A549 (cell line): ENCODE measurements around the gene SPAG4. TPM values are rescaled to one million over a fixed set of nuclear protein-coding genes. Genes with fewer than 3 reads are reported as not detected.
A peak's percentile ranks its signal among the peaks of the same experiment; 100 is the strongest.

Experiments used
- BCL3 ChIP-seq: fragments of >200 bp; sonication (Bioruptor Twin); formaldehyde crosslinking; IDR thresholded peaks from 3 replicates; pipeline ENCODE4 v1.6.1; 2016
- BHLHE40 ChIP-seq: IDR thresholded peaks from 2 replicates; pipeline ENCODE4 v1.6.1; 2012; ENCODE audit warnings: low read depth, low read length, inconsistent platforms
- CBX2 ChIP-seq: fragments of 200-600 bp; sonication (generic); IDR thresholded peaks from 2 replicates; pipeline ENCODE4 v1.6.1; 2016; ENCODE audit warnings: low read depth, mild to moderate bottlenecking, borderline replicate concordance
- CTCF ChIP-seq: fragments of >200 bp; sonication (Bioruptor Twin); formaldehyde crosslinking; IDR thresholded peaks from 3 replicates; pipeline ENCODE4 v1.5.1; 2016
- E2F6 ChIP-seq: IDR thresholded peaks from 2 replicates; pipeline ENCODE4 v1.6.1; 2012; ENCODE audit warnings: low read depth, borderline replicate concordance
- EHF ChIP-seq: fragments of 250-450 bp; sonication (Bioruptor Pico); IDR thresholded peaks from 2 replicates; pipeline ENCODE4 v1.5.0; 2020; ENCODE audit warnings: mild to moderate bottlenecking
- EHMT2 ChIP-seq: fragments of 200-600 bp; sonication (generic); IDR thresholded peaks from 2 replicates; pipeline ENCODE4 v1.6.1; 2016; ENCODE audit warnings: antibody characterized with exemption, low read depth, mild to moderate bottlenecking, moderate library complexity
- ELK1 ChIP-seq: fragments of 150-350 bp; IDR thresholded peaks from 2 replicates; pipeline ENCODE4 v1.6.1; 2014; ENCODE audit warnings: low read depth, mild to moderate bottlenecking, low read length
- ESRRA ChIP-seq: fragments of 150-350 bp; IDR thresholded peaks from 2 replicates; pipeline ENCODE4 v1.6.1; 2014; ENCODE audit warnings: mild to moderate bottlenecking, low read length, borderline replicate concordance
- FOXS1 ChIP-seq: fragments of 250-450 bp; sonication (Bioruptor Pico); IDR thresholded peaks from 2 replicates; pipeline ENCODE4 v1.5.0; 2020; ENCODE audit warnings: mild to moderate bottlenecking, moderate library complexity
- GATA3 ChIP-seq: IDR thresholded peaks from 2 replicates; pipeline ENCODE4 v1.6.1; 2012; ENCODE audit warnings: borderline replicate concordance
- HDAC2 ChIP-seq: fragments of 200-600 bp; sonication (generic); IDR thresholded peaks from 2 replicates; pipeline ENCODE4 v1.6.1; 2016
- HEYL ChIP-seq: fragments of 250-450 bp; sonication (Bioruptor Pico); IDR thresholded peaks from 2 replicates; pipeline ENCODE4 v1.8.0; 2021; ENCODE audit warnings: mild to moderate bottlenecking, moderate library complexity
- HMGXB4 ChIP-seq: fragments of 250-450 bp; sonication (Bioruptor Pico); IDR thresholded peaks from 2 replicates; pipeline ENCODE4 v1.5.0; 2021; ENCODE audit warnings: mild to moderate bottlenecking, moderate library complexity, borderline replicate concordance
- HOXB13 ChIP-seq: fragments of 250-450 bp; sonication (Bioruptor Pico); IDR thresholded peaks from 2 replicates; pipeline ENCODE4 v1.5.0; 2020; ENCODE audit warnings: low read depth, mild to moderate bottlenecking, moderate library complexity
- HOXB5 ChIP-seq: fragments of 250-450 bp; sonication (Bioruptor Pico); IDR thresholded peaks from 2 replicates; pipeline ENCODE4 v1.5.0; 2020; ENCODE audit warnings: mild to moderate bottlenecking, moderate library complexity
- JUN ChIP-seq, 2 experiments: fragments of >200 bp; sonication (Bioruptor Twin); formaldehyde crosslinking; IDR thresholded peaks; 2 replicates in 1 of 2; 3 replicates in 1 of 2; pipeline ENCODE4 v1.6.1; 2016 to 2017
- KDM1A ChIP-seq: fragments of 200-600 bp; sonication (generic); IDR thresholded peaks from 2 replicates; pipeline ENCODE4 v1.6.1; 2016; ENCODE audit warnings: low read depth, mild to moderate bottlenecking
- MAX ChIP-seq: IDR thresholded peaks from 2 replicates; pipeline ENCODE4 v1.6.1; 2012
- MAZ ChIP-seq: fragments of 150-350 bp; IDR thresholded peaks from 2 replicates; pipeline ENCODE4 v1.6.1; 2014; ENCODE audit warnings: antibody characterized with exemption, low read depth, low read length, borderline replicate concordance
- NPAS2 ChIP-seq: fragments of 250-450 bp; sonication (Bioruptor Pico); IDR thresholded peaks from 2 replicates; pipeline ENCODE4 v1.8.0; 2022; ENCODE audit warnings: mild to moderate bottlenecking, moderate library complexity, borderline replicate concordance
- PBX3 ChIP-seq: IDR thresholded peaks from 2 replicates; pipeline ENCODE4 v1.6.1; 2012
- PHF8 ChIP-seq: fragments of 200-600 bp; sonication (generic); IDR thresholded peaks from 2 replicates; pipeline ENCODE4 v1.6.1; 2016; ENCODE audit warnings: low read depth, mild to moderate bottlenecking, antibody characterized with exemption, moderate library complexity, borderline replicate concordance
- POLR2AphosphoS2 ChIP-seq: conservative IDR thresholded peaks from 2 replicates; pipeline ENCODE4 v1.6.1; 2012; ENCODE audit warnings: low read length, improper control_type of control experiment, inconsistent platforms
- RAD21 ChIP-seq, 2 experiments: fragments of >200 bp in 1 of 2; sonication (Bioruptor Twin) in 1 of 2; formaldehyde crosslinking in 1 of 2; IDR thresholded peaks in 1 of 2; conservative IDR thresholded peaks in 1 of 2; 2 replicates in 1 of 2; 3 replicates in 1 of 2; pipeline ENCODE4 v1.6.1; 2012 to 2018; ENCODE audit warnings: inconsistent platforms in 1 of 2
- RFX5 ChIP-seq: fragments of 450-650 bp; IDR thresholded peaks from 2 replicates; pipeline ENCODE4 v1.7.1; 2014; ENCODE audit warnings: antibody characterized with exemption, mild to moderate bottlenecking, moderate library complexity
- RNF2 ChIP-seq: fragments of 200-600 bp; sonication (generic); IDR thresholded peaks from 2 replicates; pipeline ENCODE4 v1.6.1; 2016; ENCODE audit warnings: low read depth, mild to moderate bottlenecking, antibody characterized with exemption, moderate library complexity, borderline replicate concordance
- SMC3 ChIP-seq: fragments of >200 bp; sonication (Bioruptor Twin); formaldehyde crosslinking; IDR thresholded peaks from 3 replicates; pipeline ENCODE4 v1.6.1; 2018; ENCODE audit warnings: inconsistent platforms
- TP53 ChIP-seq: fragments of 250-450 bp; sonication (Bioruptor Pico); IDR thresholded peaks from 2 replicates; pipeline ENCODE4 v1.5.0; 2021; ENCODE audit warnings: mild to moderate bottlenecking, moderate library complexity
- USF2 ChIP-seq: fragments of 450-650 bp; IDR thresholded peaks from 2 replicates; pipeline ENCODE4 v1.6.1; 2014; ENCODE audit warnings: antibody characterized with exemption
- ZC3H11A ChIP-seq: fragments of 450-650 bp; IDR thresholded peaks from 2 replicates; pipeline ENCODE4 v1.6.1; 2014; ENCODE audit warnings: antibody characterized with exemption, mild to moderate bottlenecking
- ZSCAN20 ChIP-seq: fragments of 250-450 bp; sonication (Bioruptor Pico); IDR thresholded peaks from 2 replicates; pipeline ENCODE4 v1.8.0; 2022; ENCODE audit warnings: mild to moderate bottlenecking, moderate library complexity
- polyA plus RNA-seq, 4 experiments: library from polyadenylated mRNA; depleted of rRNA in 3 of 4; stranded (reverse); fragments of >200 nt; fragmentation: RNase III in 1 of 4; extraction: RNeasy Plus Mini Kit Qiagen cat#74134 plus additional on column Dnase treatment in 1 of 4; gene quantifications; 2 replicates in 3 of 4; 3 replicates in 1 of 4; pipeline ENCODE4 v1.2.3, GENCODE V29; 2011 to 2017

The SPAG4 gene
- polyA plus RNA-seq, 2 of the 4 experiments (the other 2 are of a cell fraction) = 4.4 to 5.0 TPM

GRCh38 chr20:35616465-35617396 is 1.1 kb downstream of the SPAG4 start (continued):
- TF ChIP-seq RAD21 (conservative IDR thresholded peaks at IDR 0.05 in 1 of 2, IDR thresholded peaks at IDR 0.05 in 1 of 2) (no peak), RFX5 (no peak), HOXB13 (no peak), USF2 (no peak), HEYL (CRISPR knock-in tag) (no peak), SMC3 (no peak), ELK1 (no peak), MAZ (no peak), EHMT2 (no peak), HDAC2 (no peak), KDM1A (no peak), GATA3 (no peak), TP53 (CRISPR knock-in tag) (no peak), FOXS1 (no peak), BCL3 (no peak), CBX2 (no peak), BHLHE40 (no peak), ZC3H11A (no peak), ZSCAN20 (CRISPR knock-in tag) (no peak), EHF (CRISPR knock-in tag) (peak; percentile 64; the same call in 1 of the 2 replicates), ESRRA (no peak), HOXB5 (peak; percentile 60; the same call in 1 of the 2 replicates), POLR2AphosphoS2 (no peak), RNF2 (no peak), CTCF (no peak), E2F6 (peak; percentile 43; the same call in 1 of the 2 replicates), NPAS2 (no peak), JUN (IDR thresholded peaks at IDR 0.05) (0 out of 5 replicates have a peak, but pooled peaks of 1 of the 2 experiments have one; percentile 30), HMGXB4 (no peak), MAX (peak; percentile 38; the same call in 1 of the 2 replicates), PHF8 (peak; percentile 60; the same call in 1 of the 2 replicates), PBX3 (no peak; the same call in 1 of the 2 replicates)
